ENCODE data around the gene DDTL.

- TF ChIP-seq POLR2A (IDR thresholded peaks at IDR 0.05; ENCODE audit: low read depth, low read length) (no peak), POLR2AphosphoS5 (IDR thresholded peaks at IDR 0.05; ENCODE audit: low read depth, low read length) (no peak), TAF1 (IDR thresholded peaks at IDR 0.05; ENCODE audit: low read depth, low read length) (no peak)
Measured at GRCh38 chr22:24002851-24003250, 36.2 kb downstream of the DDTL start.
